HepG2 (cell line): ENCODE measurements around the gene NOXO1. TPM values are rescaled to one million over a fixed set of nuclear protein-coding genes. Genes with fewer than 3 reads are reported as not detected.

Experiments used
- ATAC-seq: fragments of 200-7000 bp; cut with Tn5 transposase; 3 replicates; pipeline ENCODE4 v1.9.1; 2020; ENCODE audit warnings: mild to moderate bottlenecking, moderate library complexity
- BruUV-seq: library from RNA; stranded (reverse); fragments of 400-500 nt; replicated peaks from 2 replicates; lab custom pipeline; 2021; lab: Mats Ljungman, UMichigan
- CTCF ChIA-PET: fragments of 300-600 bp; formaldehyde crosslinking; extraction: SDS; loops from one replicate; lab custom pipeline; 2021; ENCODE audit warnings: low total read pairs, inconsistent platforms, low intra/inter-chr PET ratio; lab: Yijun Ruan, JAX
- POLR2A ChIA-PET: fragments of 350-600 bp; sonication (Branson Sonifier 250); formaldehyde crosslinking; loops from one replicate; lab custom pipeline; 2020; ENCODE audit warnings: antibody characterized with exemption, inconsistent platforms; lab: Yijun Ruan, JAX
- DNase-seq: peaks from one replicate; pipeline ENCODE4 v3.0.0-alpha.2; 2015; ENCODE audit warnings: low spot score
- FAIRE-seq: peaks from 3 replicates; lab custom pipeline; 2011; peaks lifted over from hg19 to GRCh38; lab: Jason Lieb, UNC
- H2AFZ ChIP-seq: one replicate; pipeline ENCODE4 v1.6.1; 2011; ENCODE audit warnings: low read length, inconsistent platforms
- H3K27ac ChIP-seq: fragments of 300-600 bp; 3 replicates; pipeline ENCODE4 v1.8.0; 2011; ENCODE audit warnings: mixed run types, mild to moderate bottlenecking, mixed read lengths, low read length, inconsistent platforms; ENCODE audit not compliant: insufficient read depth; ENCODE audit errors: extremely low read length
- H3K27me3 ChIP-seq, 2 experiments: fragments of 200-600 bp in 1 of 2; 2 replicates in 1 of 2; 3 replicates in 1 of 2; pipeline versions ENCODE4 v1.6.0 to v1.8.0; 2011; ENCODE audit warnings: low read length in 2 of 2, mild to moderate bottlenecking in 2 of 2, moderate library complexity in 2 of 2, inconsistent platforms in 1 of 2; ENCODE audit not compliant: insufficient read depth in 2 of 2, control insufficient read depth in 1 of 2
- H3K36me3 ChIP-seq, 2 experiments: fragments of 200-600 bp in 1 of 2; replicated peaks in 1 of 2; 2 replicates in 1 of 2; 3 replicates in 1 of 2; pipeline versions ENCODE4 v1.5.1 to v1.8.0; 2011; ENCODE audit warnings: low read length in 2 of 2, inconsistent platforms in 1 of 2; ENCODE audit not compliant: insufficient read depth in 2 of 2, control insufficient read depth in 1 of 2
- H3K4me1 ChIP-seq: 2 replicates; pipeline ENCODE4 v1.5.1; 2012; ENCODE audit warnings: low read length, inconsistent platforms; ENCODE audit not compliant: insufficient read depth
- H3K4me2 ChIP-seq: 2 replicates; pipeline ENCODE4 v1.6.0; 2011; ENCODE audit warnings: low read depth, low read length, inconsistent platforms
- H3K4me3 ChIP-seq, 3 experiments: fragments of 200-600 bp in 1 of 3; sonication (generic), shearing (Covaris generic) in 1 of 3; replicated peaks in 1 of 3; 2 replicates each; pipeline ENCODE4 v1.5.1; 2011 to 2016; ENCODE audit warnings: low read length in 3 of 3, inconsistent platforms in 2 of 3, low read depth in 2 of 3, mild to moderate bottlenecking in 2 of 3, control low read depth in 1 of 3, mixed read lengths in 1 of 3; ENCODE audit not compliant: insufficient read depth in 1 of 3
- H3K79me2 ChIP-seq: one replicate; pipeline ENCODE4 v1.6.1; 2011; ENCODE audit warnings: low read length, inconsistent platforms; ENCODE audit not compliant: insufficient read depth
- H3K9ac ChIP-seq: 2 replicates; pipeline ENCODE4 v1.6.0; 2011; ENCODE audit warnings: mild to moderate bottlenecking, low read depth, low read length, inconsistent platforms; ENCODE audit not compliant: insufficient read depth
- H3K9me3 ChIP-seq: 2 replicates; pipeline ENCODE4 v1.5.1; 2012; ENCODE audit warnings: mild to moderate bottlenecking, low read length
- H4K20me1 ChIP-seq: 2 replicates; pipeline ENCODE4 v1.6.0; 2011; ENCODE audit warnings: inconsistent platforms, mild to moderate bottlenecking, low read length, moderate library complexity; ENCODE audit not compliant: insufficient read depth
- HIVEP1 ChIP-seq: sonication (generic); formaldehyde crosslinking; IDR thresholded peaks from 2 replicates; pipeline ENCODE4 v1.4.0; 2020; ENCODE audit warnings: mild to moderate bottlenecking, missing genetic modification reagents
- HNRNPL ChIP-seq: fragments of 200-400 bp; formaldehyde crosslinking; IDR thresholded peaks from 2 replicates; pipeline ENCODE4 v1.6.1; 2017; ENCODE audit warnings: mild to moderate bottlenecking, low read depth, low read length
- KLF12 ChIP-seq: sonication (generic); formaldehyde crosslinking; IDR thresholded peaks from 2 replicates; pipeline ENCODE4 v1.4.0; 2020; ENCODE audit warnings: missing genetic modification reagents, borderline replicate concordance
- MAFK ChIP-seq, 2 experiments: IDR thresholded peaks in 1 of 2; conservative IDR thresholded peaks in 1 of 2; 2 replicates each; pipeline ENCODE4 v1.6.1; 2011; ENCODE audit warnings: improper control_type of control experiment in 2 of 2, low read length in 2 of 2
- NFKB2 ChIP-seq: sonication (generic); formaldehyde crosslinking; IDR thresholded peaks from 2 replicates; pipeline ENCODE4 v1.4.0; 2020; ENCODE audit warnings: missing genetic modification reagents, borderline replicate concordance
- ZBTB7B ChIP-seq: sonication (generic); formaldehyde crosslinking; IDR thresholded peaks from 2 replicates; pipeline ENCODE4 v1.4.0; 2020; ENCODE audit warnings: missing genetic modification reagents
- WGBS: methylation state at CpG from one replicate; pipeline ENCODE4 v1.1.6; 2017; ENCODE audit warnings: low lambda C conversion rate; 5-methylcytosine and 5-hydroxymethylcytosine counted together
- in situ Hi-C: cut with HindIII; loops from 2 replicates; pipeline ENCODE4 v1.10.0; 2017; ENCODE audit warnings: low pct_unique_long_range_greater_than_20kb; ENCODE audit not compliant: extremely low pct_ligation_motif_present
- intact Hi-C: fragments of 100-400 bp; cut with micrococcal nuclease; formaldehyde crosslinking; loops from one replicate; pipeline ENCODE4 v1.10.0; 2022; ENCODE audit not compliant: unreplicated experiment
- polyA plus RNA-seq, 8 experiments: library from polyadenylated mRNA; depleted of rRNA in 3 of 8; stranded (reverse) in 7 of 8; unstranded in 1 of 8; fragments of >200 nt; fragmentation: Illumina TruSeq in 4 of 8; extraction: Trizol in 4 of 8; gene quantifications; 2 replicates each; pipeline versions ENCODE4 v1.2.1 to v1.2.3, GENCODE V29; 2011 to 2016; ENCODE audit warnings: low read depth in 4 of 8, missing spikeins in 1 of 8, mixed read lengths in 1 of 8; ENCODE audit not compliant: insufficient read depth in 1 of 8
- total RNA-seq, 5 experiments: library from RNA; depleted of rRNA; stranded (reverse); fragments of >200 nt; fragmentation: Illumina TruSeq; extraction: Trizol; gene quantifications; 2 replicates each; pipeline ENCODE4 v1.2.3, GENCODE V29; 2016; ENCODE audit warnings: low read depth in 1 of 5
- TF ChIP-seq, protein P1 (sequence below): sonication (generic); formaldehyde crosslinking; IDR thresholded peaks from 2 replicates; pipeline ENCODE4 v1.4.0; 2020; ENCODE audit warnings: mild to moderate bottlenecking, missing genetic modification reagents
- TF ChIP-seq, protein P2 (sequence below): IDR thresholded peaks from 2 replicates; pipeline ENCODE4 v1.6.1; 2016; ENCODE audit warnings: mild to moderate bottlenecking
- TF ChIP-seq, protein P3 (sequence below): sonication (generic); formaldehyde crosslinking; IDR thresholded peaks from 2 replicates; pipeline ENCODE4 v1.4.0; 2020; ENCODE audit warnings: mild to moderate bottlenecking, missing genetic modification reagents, borderline replicate concordance
- TF ChIP-seq, protein P4 (sequence below): IDR thresholded peaks from 2 replicates; pipeline ENCODE4 v1.6.1; 2016; ENCODE audit warnings: missing compliant biosample characterization, missing genetic modification reagents, borderline replicate concordance
- TF ChIP-seq, protein P5 (sequence below): sonication (generic); formaldehyde crosslinking; IDR thresholded peaks from 2 replicates; pipeline ENCODE4 v1.4.0; 2020; ENCODE audit warnings: mild to moderate bottlenecking, missing genetic modification reagents

NOXO1 gene
- total and polyA plus RNA-seq, 2 of the 13 experiments (the other 11 are each of a cell fraction or from before 2014, with no cell fraction given): 0.69 to 1.4 TPM

DNA sequence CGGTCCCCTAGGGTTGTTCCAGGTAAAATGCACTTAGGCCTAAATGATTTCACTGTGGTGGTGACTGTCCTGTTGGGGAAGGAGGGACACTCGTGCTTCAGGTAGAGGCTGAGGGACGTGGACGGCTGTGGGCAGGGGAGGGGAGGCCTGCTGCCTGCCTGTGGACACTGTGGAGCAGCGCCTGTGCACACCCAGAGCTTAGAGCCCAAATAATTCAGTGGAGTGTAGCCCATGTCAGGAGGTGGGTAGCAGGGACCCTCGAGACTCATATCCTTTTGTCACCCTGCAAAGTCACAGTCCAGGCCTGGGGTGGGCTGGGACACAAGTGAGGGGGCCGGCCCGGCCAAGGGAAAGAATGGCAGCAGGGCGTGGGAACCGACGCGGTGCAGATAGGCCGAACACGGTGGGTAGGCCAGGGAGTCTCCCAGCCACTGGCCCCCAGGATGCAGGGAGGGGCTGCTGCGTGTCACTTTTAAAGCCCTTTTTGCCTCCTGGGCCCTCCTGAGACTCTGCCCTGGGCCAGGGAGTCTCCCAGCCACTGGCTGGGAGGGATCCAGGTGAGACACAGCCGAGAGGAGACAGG is 44.7 kb upstream of the NOXO1 start (continued):
- TF ChIP-seq, protein P1, sequence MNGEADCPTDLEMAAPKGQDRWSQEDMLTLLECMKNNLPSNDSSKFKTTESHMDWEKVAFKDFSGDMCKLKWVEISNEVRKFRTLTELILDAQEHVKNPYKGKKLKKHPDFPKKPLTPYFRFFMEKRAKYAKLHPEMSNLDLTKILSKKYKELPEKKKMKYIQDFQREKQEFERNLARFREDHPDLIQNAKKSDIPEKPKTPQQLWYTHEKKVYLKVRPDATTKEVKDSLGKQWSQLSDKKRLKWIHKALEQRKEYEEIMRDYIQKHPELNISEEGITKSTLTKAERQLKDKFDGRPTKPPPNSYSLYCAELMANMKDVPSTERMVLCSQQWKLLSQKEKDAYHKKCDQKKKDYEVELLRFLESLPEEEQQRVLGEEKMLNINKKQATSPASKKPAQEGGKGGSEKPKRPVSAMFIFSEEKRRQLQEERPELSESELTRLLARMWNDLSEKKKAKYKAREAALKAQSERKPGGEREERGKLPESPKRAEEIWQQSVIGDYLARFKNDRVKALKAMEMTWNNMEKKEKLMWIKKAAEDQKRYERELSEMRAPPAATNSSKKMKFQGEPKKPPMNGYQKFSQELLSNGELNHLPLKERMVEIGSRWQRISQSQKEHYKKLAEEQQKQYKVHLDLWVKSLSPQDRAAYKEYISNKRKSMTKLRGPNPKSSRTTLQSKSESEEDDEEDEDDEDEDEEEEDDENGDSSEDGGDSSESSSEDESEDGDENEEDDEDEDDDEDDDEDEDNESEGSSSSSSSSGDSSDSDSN: peak; percentile 50
- TF ChIP-seq HIVEP1: peak; percentile 17; the same call in 1 of the 2 replicates
- TF ChIP-seq, all 625 proteins: peak for 9

DNA sequence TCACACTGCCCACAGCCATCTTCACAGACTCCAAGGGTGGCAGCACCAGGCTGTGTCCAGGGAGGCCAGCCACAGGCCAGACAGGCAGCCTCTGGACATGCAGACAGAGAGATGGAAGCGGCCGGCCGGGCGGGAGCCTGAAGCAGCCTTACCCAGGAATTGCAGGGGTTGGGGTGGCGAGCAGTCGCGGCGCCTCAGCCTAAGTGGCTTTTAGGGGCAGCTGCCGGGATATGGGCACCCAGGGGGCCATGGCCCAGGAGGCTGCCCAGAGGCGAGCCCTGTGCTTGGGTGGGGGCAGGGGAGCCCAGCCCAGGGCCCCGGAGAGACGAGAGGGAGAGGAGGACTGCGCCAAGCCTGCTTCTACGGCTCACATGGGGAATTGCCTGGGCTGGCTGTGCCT is 44.0 kb upstream of the NOXO1 start:
- intact Hi-C loops (no loop called here), in situ Hi-C loops (no loop called here)
- Histone ChIP-seq H3K4me3 (peak overlapping the region; percentile 45 to 79 (median 58); a peak in 5 of 6 replicates), H3K4me2 (peak overlapping the region; percentile 81), H4K20me1 (0 out of 2 replicates have a peak, but pooled peaks cover 7% of the 10 kb centered on the region), H3K27me3 (peaks cover 1 to 15% of the 10 kb centered on the region in 2 experiments; a peak in 2 of 5 replicates), H3K27ac (no peak overlapping the region), H3K4me1 (peaks cover 64% of the 10 kb centered on the region), H3K36me3 (no peaks in the 10 kb centered on the region), H3K9me3 (no peaks in the 10 kb centered on the region), H2AFZ (no peak overlapping the region), H3K79me2 (peaks cover 3% of the 10 kb centered on the region), H3K9ac (peak overlapping the region; percentile 60; the same call in 1 of the 2 replicates)
- BruUV-seq: no TSS peak
- POLR2A ChIA-PET: interaction anchor here (1.0 to 6.2 kb wide), 5 partner anchors 9 to 130 kb away, joined by 3 to 62 read pairs (median 6); partner anchors contain the start of genes NTHL1, TRAF7 and TSC2
- CTCF ChIA-PET: no interaction called here
- no peak for FAIRE-seq
- peak; percentile 38 for ATAC-seq
- DNase-seq: no peak
- 29% methylated on average over 4 of the region's 14 CpGs for WGBS
- TF ChIP-seq, protein P2, sequence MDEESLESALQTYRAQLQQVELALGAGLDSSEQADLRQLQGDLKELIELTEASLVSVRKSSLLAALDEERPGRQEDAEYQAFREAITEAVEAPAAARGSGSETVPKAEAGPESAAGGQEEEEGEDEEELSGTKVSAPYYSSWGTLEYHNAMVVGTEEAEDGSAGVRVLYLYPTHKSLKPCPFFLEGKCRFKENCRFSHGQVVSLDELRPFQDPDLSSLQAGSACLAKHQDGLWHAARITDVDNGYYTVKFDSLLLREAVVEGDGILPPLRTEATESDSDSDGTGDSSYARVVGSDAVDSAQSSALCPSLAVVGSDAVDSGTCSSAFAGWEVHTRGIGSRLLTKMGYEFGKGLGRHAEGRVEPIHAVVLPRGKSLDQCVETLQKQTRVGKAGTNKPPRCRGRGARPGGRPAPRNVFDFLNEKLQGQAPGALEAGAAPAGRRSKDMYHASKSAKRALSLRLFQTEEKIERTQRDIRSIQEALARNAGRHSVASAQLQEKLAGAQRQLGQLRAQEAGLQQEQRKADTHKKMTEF: no peak
- TF ChIP-seq, protein P3, sequence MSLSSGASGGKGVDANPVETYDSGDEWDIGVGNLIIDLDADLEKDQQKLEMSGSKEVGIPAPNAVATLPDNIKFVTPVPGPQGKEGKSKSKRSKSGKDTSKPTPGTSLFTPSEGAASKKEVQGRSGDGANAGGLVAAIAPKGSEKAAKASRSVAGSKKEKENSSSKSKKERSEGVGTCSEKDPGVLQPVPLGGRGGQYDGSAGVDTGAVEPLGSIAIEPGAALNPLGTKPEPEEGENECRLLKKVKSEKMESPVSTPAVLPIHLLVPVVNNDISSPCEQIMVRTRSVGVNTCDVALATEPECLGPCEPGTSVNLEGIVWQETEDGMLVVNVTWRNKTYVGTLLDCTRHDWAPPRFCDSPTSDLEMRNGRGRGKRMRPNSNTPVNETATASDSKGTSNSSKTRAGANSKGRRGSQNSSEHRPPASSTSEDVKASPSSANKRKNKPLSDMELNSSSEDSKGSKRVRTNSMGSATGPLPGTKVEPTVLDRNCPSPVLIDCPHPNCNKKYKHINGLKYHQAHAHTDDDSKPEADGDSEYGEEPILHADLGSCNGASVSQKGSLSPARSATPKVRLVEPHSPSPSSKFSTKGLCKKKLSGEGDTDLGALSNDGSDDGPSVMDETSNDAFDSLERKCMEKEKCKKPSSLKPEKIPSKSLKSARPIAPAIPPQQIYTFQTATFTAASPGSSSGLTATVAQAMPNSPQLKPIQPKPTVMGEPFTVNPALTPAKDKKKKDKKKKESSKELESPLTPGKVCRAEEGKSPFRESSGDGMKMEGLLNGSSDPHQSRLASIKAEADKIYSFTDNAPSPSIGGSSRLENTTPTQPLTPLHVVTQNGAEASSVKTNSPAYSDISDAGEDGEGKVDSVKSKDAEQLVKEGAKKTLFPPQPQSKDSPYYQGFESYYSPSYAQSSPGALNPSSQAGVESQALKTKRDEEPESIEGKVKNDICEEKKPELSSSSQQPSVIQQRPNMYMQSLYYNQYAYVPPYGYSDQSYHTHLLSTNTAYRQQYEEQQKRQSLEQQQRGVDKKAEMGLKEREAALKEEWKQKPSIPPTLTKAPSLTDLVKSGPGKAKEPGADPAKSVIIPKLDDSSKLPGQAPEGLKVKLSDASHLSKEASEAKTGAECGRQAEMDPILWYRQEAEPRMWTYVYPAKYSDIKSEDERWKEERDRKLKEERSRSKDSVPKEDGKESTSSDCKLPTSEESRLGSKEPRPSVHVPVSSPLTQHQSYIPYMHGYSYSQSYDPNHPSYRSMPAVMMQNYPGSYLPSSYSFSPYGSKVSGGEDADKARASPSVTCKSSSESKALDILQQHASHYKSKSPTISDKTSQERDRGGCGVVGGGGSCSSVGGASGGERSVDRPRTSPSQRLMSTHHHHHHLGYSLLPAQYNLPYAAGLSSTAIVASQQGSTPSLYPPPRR (CRISPR knock-in tag): no peak
- TF ChIP-seq KLF12 (CRISPR knock-in tag) (no peak), ZBTB7B (peak; percentile 25; the same call in 1 of the 2 replicates), MAFK (conservative IDR thresholded peaks at IDR 0.05 in 1 of 2, IDR thresholded peaks at IDR 0.05 in 1 of 2; ENCODE audit: low read length in 2 of 2) (no peak), NFKB2 (CRISPR knock-in tag) (no peak), HNRNPL (peak; percentile 38; the same call in 1 of the 2 replicates)
- TF ChIP-seq, protein P4, sequence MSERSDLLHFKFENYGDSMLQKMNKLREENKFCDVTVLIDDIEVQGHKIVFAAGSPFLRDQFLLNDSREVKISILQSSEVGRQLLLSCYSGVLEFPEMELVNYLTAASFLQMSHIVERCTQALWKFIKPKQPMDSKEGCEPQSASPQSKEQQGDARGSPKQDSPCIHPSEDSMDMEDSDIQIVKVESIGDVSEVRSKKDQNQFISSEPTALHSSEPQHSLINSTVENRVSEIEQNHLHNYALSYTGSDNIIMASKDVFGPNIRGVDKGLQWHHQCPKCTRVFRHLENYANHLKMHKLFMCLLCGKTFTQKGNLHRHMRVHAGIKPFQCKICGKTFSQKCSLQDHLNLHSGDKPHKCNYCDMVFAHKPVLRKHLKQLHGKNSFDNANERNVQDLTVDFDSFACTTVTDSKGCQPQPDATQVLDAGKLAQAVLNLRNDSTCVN (CRISPR knock-in tag): no peak
- TF ChIP-seq, protein P5, sequence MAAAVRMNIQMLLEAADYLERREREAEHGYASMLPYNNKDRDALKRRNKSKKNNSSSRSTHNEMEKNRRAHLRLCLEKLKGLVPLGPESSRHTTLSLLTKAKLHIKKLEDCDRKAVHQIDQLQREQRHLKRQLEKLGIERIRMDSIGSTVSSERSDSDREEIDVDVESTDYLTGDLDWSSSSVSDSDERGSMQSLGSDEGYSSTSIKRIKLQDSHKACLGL: peak; percentile 32; the same call in 1 of the 2 replicates
